Subcutaneous abdominal adipose tissue (tissue), 5 donors: Measurements from ENCODE around the gene DCAF11.

Experiments
- H3K27ac ChIP-seq: one replicate; pipeline ENCODE4 v1.7.0; 2013; ENCODE audit warnings: low read depth, mild to moderate bottlenecking, inconsistent platforms, low read length, moderate library complexity
- H3K27me3 ChIP-seq, 5 donors: one replicate each; pipeline ENCODE4 v1.7.0; 2013; ENCODE audit warnings: low read length in 5 of 5, inconsistent platforms in 1 of 5; ENCODE audit not compliant: control insufficient read depth in 5 of 5, insufficient read depth in 4 of 5
- H3K36me3 ChIP-seq, 5 donors: one replicate each; pipeline ENCODE4 v1.7.0; 2013; ENCODE audit warnings: low read length in 5 of 5; ENCODE audit not compliant: control insufficient read depth in 5 of 5, insufficient read depth in 5 of 5
- H3K4me1 ChIP-seq, 5 donors: one replicate each; pipeline ENCODE4 v1.7.0; 2013; ENCODE audit warnings: low read length in 5 of 5, mild to moderate bottlenecking in 3 of 5, moderate library complexity in 1 of 5; ENCODE audit not compliant: control insufficient read depth in 5 of 5, insufficient read depth in 5 of 5
- H3K4me3 ChIP-seq, 5 donors: one replicate each; pipeline ENCODE4 v1.7.0; 2013; ENCODE audit warnings: low read length in 5 of 5, low read depth in 1 of 5
- H3K9ac ChIP-seq, 5 donors: one replicate each; pipeline ENCODE4 v1.7.0; 2013; ENCODE audit warnings: low read length in 5 of 5, mild to moderate bottlenecking in 4 of 5, moderate library complexity in 3 of 5
- H3K9me3 ChIP-seq, 5 donors: one replicate each; pipeline ENCODE4 v1.7.0; 2013; ENCODE audit warnings: low read length in 5 of 5; ENCODE audit not compliant: control insufficient read depth in 5 of 5
- donor health status: healthy.
- donor health status: healthy.
- donor health status: healthy.
- donor health status: healthy.
- donor health status: healthy.

DCAF11 gene

GRCh38 chr14:24130717-24131548 is 16.4 kb downstream of the DCAF11 start:
- Histone ChIP-seq H3K27ac (peak overlapping the region; percentile 46), H3K4me3 (no peak overlapping the region), H3K9ac (peak overlapping the region in 2 of 5 donors; percentile 1 to 41)

GRCh38 chr14:24131549-24131966 is 17.0 kb downstream of the DCAF11 start:
- Histone ChIP-seq H3K9me3 (no peaks in the 10 kb centered on the region), H3K27me3 (no peaks in the 10 kb centered on the region), H3K4me1 (peaks cover 1 to 31% (median 17%) of the 10 kb centered on the region in 5 donors), H3K9ac (no peak overlapping the region), H3K27ac (no peak overlapping the region), H3K36me3 (no peaks in the 10 kb centered on the region), H3K4me3 (no peak overlapping the region)

More at GRCh38 chr14:24130717-24131548, 16.4 kb downstream of the DCAF11 start:
- Histone ChIP-seq H3K9me3 (no peaks in the 10 kb centered on the region), H3K4me1 (peaks cover 1 to 28% (median 14%) of the 10 kb centered on the region in 5 donors), H3K27me3 (no peaks in the 10 kb centered on the region), H3K36me3 (no peaks in the 10 kb centered on the region)

GRCh38 chr14:24132061-24132685 is 17.6 kb downstream of the DCAF11 start:
- H3K27ac ChIP-seq: no peak overlapping the region

GRCh38 chr14:24132976-24133375 is 18.4 kb downstream of the DCAF11 start:
- Histone ChIP-seq H3K27ac (no peak overlapping the region), H3K4me3 (no peak overlapping the region), H3K27me3 (no peaks in the 10 kb centered on the region), H3K4me1 (peaks cover 1 to 44% (median 24%) of the 10 kb centered on the region in 5 donors), H3K9ac (no peak overlapping the region), H3K36me3 (peaks cover 0 to 8% (median 6%) of the 10 kb centered on the region in 5 donors), H3K9me3 (no peaks in the 10 kb centered on the region)

More at GRCh38 chr14:24132061-24132685, 17.6 kb downstream of the DCAF11 start:
- Histone ChIP-seq H3K4me1 (peaks cover 1 to 38% (median 23%) of the 10 kb centered on the region in 5 donors), H3K9me3 (no peaks in the 10 kb centered on the region), H3K36me3 (peaks cover 0 to under 1% (median 0%) of the 10 kb centered on the region in 5 donors), H3K9ac (peak overlapping the region in 1 of 5 donors; percentile 28), H3K4me3 (no peak overlapping the region), H3K27me3 (no peaks in the 10 kb centered on the region)

- H3K9ac ChIP-seq: no peak overlapping the region
- H3K27ac ChIP-seq: no peak overlapping the region
- H3K36me3 ChIP-seq: peaks cover 0 to 16% (median 13%) of the 10 kb centered on the region in 5 donors
- peaks cover 1 to 46% (median 24%) of the 10 kb centered on the region in 5 donors for H3K4me1 ChIP-seq
- H3K4me3 ChIP-seq: no peak overlapping the region
- no peaks in the 10 kb centered on the region for H3K9me3 ChIP-seq
- H3K27me3 ChIP-seq: no peaks in the 10 kb centered on the region
Measured at GRCh38 chr14:24133735-24134134, 19.2 kb downstream of the DCAF11 start.

- H3K27ac ChIP-seq: peak overlapping the region; percentile 62
- no peaks in the 10 kb centered on the region for H3K27me3 ChIP-seq
- H3K9ac ChIP-seq: peak overlapping the region in 3 of 5 donors; percentile 43 to 86 (median 73)
- H3K4me3 ChIP-seq: peak overlapping the region; percentile 51 to 91 (median 83)
- peaks cover 1 to 57% (median 29%) of the 10 kb centered on the region in 5 donors for H3K4me1 ChIP-seq
- H3K36me3 ChIP-seq: peaks cover 0 to 24% (median 20%) of the 10 kb centered on the region in 5 donors
- H3K9me3 ChIP-seq: no peaks in the 10 kb centered on the region
Measured at GRCh38 chr14:24135584-24135833, 20.9 kb downstream of the DCAF11 start.

- H3K36me3 ChIP-seq: peaks cover 0 to 24% (median 20%) of the 10 kb centered on the region in 5 donors
- peak within 1 kb of the TSS; percentile 62 for H3K27ac ChIP-seq
- peak within 1 kb of the TSS in 4 of 5 donors; percentile 78 to 92 (median 86) for H3K9ac ChIP-seq
- H3K4me3 ChIP-seq: peak within 1 kb of the TSS; percentile 73 to 91 (median 83)
- H3K4me1 ChIP-seq: peaks cover 1 to 57% (median 30%) of the 10 kb centered on the region in 5 donors
- no peaks in the 10 kb centered on the region for H3K27me3 ChIP-seq
- H3K9me3 ChIP-seq: no peaks in the 10 kb centered on the region
Measured at GRCh38 chr14:24135834-24136683, 21.5 kb downstream of the DCAF11 start, which contains the start of gene PSME1. PSME1 (plus strand) TSS chr14:24136194; CDS start chr14:24136263, 69 bp downstream.

GRCh38 chr14:24136684-24137528 is 22.3 kb downstream of the DCAF11 start:
- Histone ChIP-seq H3K4me3 (peak overlapping the region; percentile 73 to 91 (median 83)), H3K4me1 (peaks cover 2 to 56% (median 33%) of the 10 kb centered on the region in 5 donors), H3K9me3 (no peaks in the 10 kb centered on the region), H3K27me3 (no peaks in the 10 kb centered on the region), H3K27ac (peak overlapping the region; percentile 62), H3K36me3 (peaks cover 0 to 24% (median 20%) of the 10 kb centered on the region in 5 donors), H3K9ac (peak overlapping the region in 4 of 5 donors; percentile 78 to 92 (median 86))
